ENCODE measurements around the gene EFCAB6.

DNA sequence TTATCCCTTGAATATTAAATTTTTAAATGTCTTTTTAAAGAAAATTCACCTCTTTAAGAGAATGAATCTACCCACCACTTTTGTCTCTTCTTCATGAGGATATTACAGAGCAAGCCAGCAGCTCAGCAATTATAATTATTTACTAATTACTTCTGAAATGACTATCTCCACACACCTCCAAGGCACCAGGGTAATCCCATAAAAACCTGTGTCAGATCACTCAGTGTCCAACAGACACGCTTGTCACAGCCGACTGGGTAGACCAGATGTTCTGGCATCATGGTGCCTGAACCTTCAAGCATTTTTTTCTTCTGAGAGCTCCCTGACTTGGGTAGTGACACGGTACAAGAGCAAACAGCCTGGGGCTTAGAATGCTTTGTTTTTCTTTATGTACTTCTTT is 61.4 kb downstream of the EFCAB6 start:
- TF ChIP-seq, protein P1, sequence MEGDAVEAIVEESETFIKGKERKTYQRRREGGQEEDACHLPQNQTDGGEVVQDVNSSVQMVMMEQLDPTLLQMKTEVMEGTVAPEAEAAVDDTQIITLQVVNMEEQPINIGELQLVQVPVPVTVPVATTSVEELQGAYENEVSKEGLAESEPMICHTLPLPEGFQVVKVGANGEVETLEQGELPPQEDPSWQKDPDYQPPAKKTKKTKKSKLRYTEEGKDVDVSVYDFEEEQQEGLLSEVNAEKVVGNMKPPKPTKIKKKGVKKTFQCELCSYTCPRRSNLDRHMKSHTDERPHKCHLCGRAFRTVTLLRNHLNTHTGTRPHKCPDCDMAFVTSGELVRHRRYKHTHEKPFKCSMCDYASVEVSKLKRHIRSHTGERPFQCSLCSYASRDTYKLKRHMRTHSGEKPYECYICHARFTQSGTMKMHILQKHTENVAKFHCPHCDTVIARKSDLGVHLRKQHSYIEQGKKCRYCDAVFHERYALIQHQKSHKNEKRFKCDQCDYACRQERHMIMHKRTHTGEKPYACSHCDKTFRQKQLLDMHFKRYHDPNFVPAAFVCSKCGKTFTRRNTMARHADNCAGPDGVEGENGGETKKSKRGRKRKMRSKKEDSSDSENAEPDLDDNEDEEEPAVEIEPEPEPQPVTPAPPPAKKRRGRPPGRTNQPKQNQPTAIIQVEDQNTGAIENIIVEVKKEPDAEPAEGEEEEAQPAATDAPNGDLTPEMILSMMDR (IDR thresholded peaks at IDR 0.05), result no peak
- TF ChIP-seq POLR2A (IDR thresholded peaks at IDR 0.05), result no peak
